HepG2 (cell line): ENCODE measurements around the gene PTPRU. TPM values are rescaled to one million over a fixed set of nuclear protein-coding genes. Genes with fewer than 3 reads are reported as not detected.

Source experiments
- ATF7 ChIP-seq, 2 experiments: fragments of 450-650 bp in 1 of 2; sonication (generic) in 1 of 2; formaldehyde crosslinking in 1 of 2; IDR thresholded peaks; 2 replicates each; pipeline versions ENCODE4 v1.4.0 to v1.6.1; 2016 to 2020; ENCODE audit warnings: antibody characterized with exemption in 1 of 2, mild to moderate bottlenecking in 1 of 2, missing genetic modification reagents in 1 of 2
- ATM ChIP-seq: fragments of 450-650 bp; IDR thresholded peaks from 2 replicates; pipeline ENCODE4 v1.7.1; 2017; ENCODE audit warnings: mild to moderate bottlenecking, borderline replicate concordance
- CEBPB ChIP-seq: IDR thresholded peaks from 2 replicates; pipeline ENCODE4 v1.6.1; 2011; ENCODE audit warnings: low read depth, low read length, improper control_type of control experiment, borderline replicate concordance
- EEA1 ChIP-seq: sonication (generic); formaldehyde crosslinking; IDR thresholded peaks from 2 replicates; pipeline ENCODE4 v1.5.1; 2020; ENCODE audit warnings: mild to moderate bottlenecking, missing genetic modification reagents, borderline replicate concordance
- ERF ChIP-seq: IDR thresholded peaks from 2 replicates; pipeline ENCODE4 v1.6.1; 2018; ENCODE audit warnings: missing biosample characterization, missing genetic modification reagents
- ETV6 ChIP-seq: sonication (generic); formaldehyde crosslinking; conservative IDR thresholded peaks from 2 replicates; pipeline ENCODE4 v1.4.0; 2020; ENCODE audit warnings: missing genetic modification reagents
- FOXM1 ChIP-seq: sonication (generic); formaldehyde crosslinking; IDR thresholded peaks from 2 replicates; pipeline ENCODE4 v1.5.0; 2020; ENCODE audit warnings: missing genetic modification reagents
- FOXP1 ChIP-seq, 2 experiments: fragments of 450-650 bp in 1 of 2; IDR thresholded peaks; 2 replicates each; pipeline ENCODE4 v1.6.1; 2017 to 2018; ENCODE audit warnings: antibody characterized with exemption in 1 of 2
- GMEB1 ChIP-seq: sonication (generic); formaldehyde crosslinking; IDR thresholded peaks from 2 replicates; pipeline ENCODE4 v1.5.1; 2020; ENCODE audit warnings: missing genetic modification reagents, mild to moderate bottlenecking, borderline replicate concordance
- JDP2 ChIP-seq: sonication (generic); formaldehyde crosslinking; IDR thresholded peaks from 2 replicates; pipeline ENCODE4 v1.8.1; 2022; ENCODE audit warnings: missing genetic modification reagents, borderline replicate concordance
- LBX2 ChIP-seq: sonication (generic); formaldehyde crosslinking; IDR thresholded peaks from 2 replicates; pipeline ENCODE4 v1.5.0; 2020; ENCODE audit warnings: missing genetic modification reagents, mild to moderate bottlenecking, borderline replicate concordance
- SALL1 ChIP-seq: sonication (generic); formaldehyde crosslinking; IDR thresholded peaks from 2 replicates; pipeline ENCODE4 v1.8.0; 2022; ENCODE audit warnings: mild to moderate bottlenecking, missing genetic modification reagents
- TOE1 ChIP-seq: sonication (generic); formaldehyde crosslinking; IDR thresholded peaks from 2 replicates; pipeline ENCODE4 v1.4.0; 2020; ENCODE audit warnings: mild to moderate bottlenecking, missing genetic modification reagents
- U2AF2 ChIP-seq: fragments of 200-400 bp; formaldehyde crosslinking; IDR thresholded peaks from 2 replicates; pipeline ENCODE4 v1.6.1; 2017; ENCODE audit warnings: low read depth, mild to moderate bottlenecking, low read length
- UBTF ChIP-seq: sonication (generic); formaldehyde crosslinking; IDR thresholded peaks from 2 replicates; pipeline ENCODE4 v1.4.0; 2020; ENCODE audit warnings: mild to moderate bottlenecking, missing genetic modification reagents
- ZNF18 ChIP-seq: sonication (generic); formaldehyde crosslinking; IDR thresholded peaks from 2 replicates; pipeline ENCODE4 v1.8.0; 2022; ENCODE audit warnings: mild to moderate bottlenecking, missing genetic modification reagents; ENCODE audit not compliant: insufficient replicate concordance
- ZNF530 ChIP-seq: sonication (generic); formaldehyde crosslinking; IDR thresholded peaks from 2 replicates; pipeline ENCODE4 v1.5.0; 2020; ENCODE audit warnings: low read depth, mild to moderate bottlenecking, missing genetic modification reagents
- ZNF557 ChIP-seq: sonication (generic); formaldehyde crosslinking; IDR thresholded peaks from 2 replicates; pipeline ENCODE4 v1.4.0; 2020; ENCODE audit warnings: missing genetic modification reagents
- ZNF709 ChIP-seq: sonication (generic); formaldehyde crosslinking; IDR thresholded peaks from 2 replicates; pipeline ENCODE4 v1.5.0; 2020; ENCODE audit warnings: mild to moderate bottlenecking, missing genetic modification reagents
- ZNF710 ChIP-seq: sonication (generic); formaldehyde crosslinking; IDR thresholded peaks from 2 replicates; pipeline ENCODE4 v1.5.0; 2020; ENCODE audit warnings: mild to moderate bottlenecking, missing genetic modification reagents, borderline replicate concordance
- ZNF713 ChIP-seq: sonication (generic); formaldehyde crosslinking; IDR thresholded peaks from 2 replicates; pipeline ENCODE4 v1.4.0; 2020; ENCODE audit warnings: mild to moderate bottlenecking, missing genetic modification reagents
- ZNF891 ChIP-seq: sonication (generic); formaldehyde crosslinking; IDR thresholded peaks from 2 replicates; pipeline ENCODE4 v1.5.0; 2020; ENCODE audit warnings: mild to moderate bottlenecking, missing genetic modification reagents
- polyA plus RNA-seq, 8 experiments: library from polyadenylated mRNA; depleted of rRNA in 3 of 8; stranded (reverse) in 7 of 8; unstranded in 1 of 8; fragments of >200 nt; fragmentation: Illumina TruSeq in 4 of 8; extraction: Trizol in 4 of 8; gene quantifications; 2 replicates each; pipeline versions ENCODE4 v1.2.1 to v1.2.3, GENCODE V29; 2011 to 2016; ENCODE audit warnings: low read depth in 4 of 8, missing spikeins in 1 of 8, mixed read lengths in 1 of 8; ENCODE audit not compliant: insufficient read depth in 1 of 8
- total RNA-seq, 5 experiments: library from RNA; depleted of rRNA; stranded (reverse); fragments of >200 nt; fragmentation: Illumina TruSeq; extraction: Trizol; gene quantifications; 2 replicates each; pipeline ENCODE4 v1.2.3, GENCODE V29; 2016; ENCODE audit warnings: low read depth in 1 of 5

Gene PTPRU
- total and polyA plus RNA-seq, 2 of the 13 experiments (the other 11 are each of a cell fraction or from before 2014, with no cell fraction given) = 21.6 to 22.3 TPM

GRCh38 chr1:29237129-29237821 is 953 bp downstream of the PTPRU start (continued):
- TF ChIP-seq ZNF557 (CRISPR knock-in tag) = no peak
- TF ChIP-seq FOXM1 = no peak
- no peak for TF ChIP-seq ZNF713 (CRISPR knock-in tag)
- TF ChIP-seq TOE1 (CRISPR knock-in tag) = no peak
- TF ChIP-seq FOXP1 (IDR thresholded peaks at IDR 0.05) = no peak
- TF ChIP-seq FOXP1 (CRISPR knock-in tag; IDR thresholded peaks at IDR 0.05) = no peak
- no peak for TF ChIP-seq ZNF530 (CRISPR knock-in tag)
- TF ChIP-seq CEBPB = peak; percentile 63; the same call in 1 of the 2 replicates
- no peak for TF ChIP-seq ETV6 (CRISPR knock-in tag)
- no peak for TF ChIP-seq ZNF891 (CRISPR knock-in tag)
- TF ChIP-seq LBX2 (CRISPR knock-in tag) = 0 out of 2 replicates have a peak, but pooled peaks have one; percentile 66
- peak; percentile 40; the same call in 1 of the 2 replicates for TF ChIP-seq UBTF
- no peak for TF ChIP-seq U2AF2
- no peak for TF ChIP-seq SALL1 (CRISPR knock-in tag)
- no peak for TF ChIP-seq ZNF709 (CRISPR knock-in tag)
- no peak for TF ChIP-seq ERF (CRISPR knock-in tag)
- no peak for TF ChIP-seq GMEB1 (CRISPR knock-in tag)
- no peak for TF ChIP-seq ZNF18 (CRISPR knock-in tag)
- TF ChIP-seq ATF7 (IDR thresholded peaks at IDR 0.05) = no peak
- 0 out of 2 replicates have a peak, but pooled peaks have one; percentile 4 for TF ChIP-seq ATF7 (CRISPR knock-in tag; IDR thresholded peaks at IDR 0.05)
- no peak for TF ChIP-seq EEA1 (CRISPR knock-in tag)
- no peak for TF ChIP-seq ATM
- TF ChIP-seq JDP2 = no peak; the same call in 1 of the 2 replicates
- no peak for TF ChIP-seq ZNF710
